Measurements from ENCODE around the gene CHD2. TPM values are rescaled to one million over a fixed set of nuclear protein-coding genes. Genes with fewer than 3 reads are reported as not detected.

The CHD2 gene
- total and polyA plus RNA-seq, 10 of the 15 experiments (the other 5 are each of a cell fraction or from before 2014, with no cell fraction given) = 38.1 to 94.7 (median 63.3) TPM

DNA sequence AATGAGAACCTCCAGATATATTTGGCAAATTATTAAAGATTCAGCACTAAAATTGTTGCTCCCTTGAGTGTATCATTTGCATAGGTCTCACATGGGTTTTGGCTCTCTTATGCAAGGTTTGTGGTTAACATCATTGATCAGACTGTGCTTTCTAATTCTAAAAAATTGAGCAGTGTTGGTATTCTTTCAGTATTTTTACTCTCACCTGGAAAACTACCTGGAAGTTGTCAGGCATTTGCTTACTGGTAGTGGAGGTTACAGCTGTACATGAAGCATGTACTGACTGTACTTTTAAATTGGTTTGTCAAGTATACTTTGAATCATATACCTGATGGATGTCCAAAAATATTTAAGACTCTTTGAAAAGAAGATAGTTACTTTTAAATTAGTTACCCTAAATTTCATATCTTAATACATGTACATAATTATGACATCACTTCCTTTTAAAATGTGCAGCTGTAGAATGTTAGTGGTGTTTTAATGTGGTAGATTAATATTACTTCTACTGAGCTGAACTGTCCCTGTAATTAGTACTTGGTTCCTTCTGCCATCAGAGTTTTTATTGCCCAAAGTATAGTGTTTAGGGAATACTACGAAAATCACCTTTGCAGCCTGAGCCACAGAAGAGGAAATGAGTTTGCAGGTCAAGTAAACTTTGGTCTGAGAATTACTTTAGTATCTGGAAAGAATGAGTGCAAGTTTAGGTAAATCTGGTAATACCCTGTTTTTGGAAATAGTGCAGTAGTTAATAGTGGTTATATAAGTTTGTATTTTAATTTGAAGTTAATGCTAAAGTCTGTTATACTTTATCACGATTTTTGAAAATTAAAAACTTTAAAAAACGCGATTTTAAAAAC, 2.8 kb downstream of the CHD2 start (continued):
- TF ChIP-seq, protein P1, sequence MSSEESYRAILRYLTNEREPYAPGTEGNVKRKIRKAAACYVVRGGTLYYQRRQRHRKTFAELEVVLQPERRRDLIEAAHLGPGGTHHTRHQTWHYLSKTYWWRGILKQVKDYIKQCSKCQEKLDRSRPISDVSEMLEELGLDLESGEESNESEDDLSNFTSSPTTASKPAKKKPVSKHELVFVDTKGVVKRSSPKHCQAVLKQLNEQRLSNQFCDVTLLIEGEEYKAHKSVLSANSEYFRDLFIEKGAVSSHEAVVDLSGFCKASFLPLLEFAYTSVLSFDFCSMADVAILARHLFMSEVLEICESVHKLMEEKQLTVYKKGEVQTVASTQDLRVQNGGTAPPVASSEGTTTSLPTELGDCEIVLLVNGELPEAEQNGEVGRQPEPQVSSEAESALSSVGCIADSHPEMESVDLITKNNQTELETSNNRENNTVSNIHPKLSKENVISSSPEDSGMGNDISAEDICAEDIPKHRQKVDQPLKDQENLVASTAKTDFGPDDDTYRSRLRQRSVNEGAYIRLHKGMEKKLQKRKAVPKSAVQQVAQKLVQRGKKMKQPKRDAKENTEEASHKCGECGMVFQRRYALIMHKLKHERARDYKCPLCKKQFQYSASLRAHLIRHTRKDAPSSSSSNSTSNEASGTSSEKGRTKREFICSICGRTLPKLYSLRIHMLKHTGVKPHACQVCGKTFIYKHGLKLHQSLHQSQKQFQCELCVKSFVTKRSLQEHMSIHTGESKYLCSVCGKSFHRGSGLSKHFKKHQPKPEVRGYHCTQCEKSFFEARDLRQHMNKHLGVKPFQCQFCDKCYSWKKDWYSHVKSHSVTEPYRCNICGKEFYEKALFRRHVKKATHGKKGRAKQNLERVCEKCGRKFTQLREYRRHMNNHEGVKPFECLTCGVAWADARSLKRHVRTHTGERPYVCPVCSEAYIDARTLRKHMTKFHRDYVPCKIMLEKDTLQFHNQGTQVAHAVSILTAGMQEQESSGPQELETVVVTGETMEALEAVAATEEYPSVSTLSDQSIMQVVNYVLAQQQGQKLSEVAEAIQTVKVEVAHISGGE (CRISPR knock-in tag; IDR thresholded peaks at IDR 0.05) = no peak
- TF ChIP-seq EZH2 (IDR thresholded peaks at IDR 0.05; ENCODE audit: borderline replicate concordance, control insufficient read depth, low read depth, low read length) (no peak), SREBF2 (IDR thresholded peaks at IDR 0.05; ENCODE audit: low read length) (no peak), ATF7 (IDR thresholded peaks at IDR 0.05; ENCODE audit: low read depth) (peak; percentile 91), ZNF24 (IDR thresholded peaks at IDR 0.05) (no peak), IRF4 (IDR thresholded peaks at IDR 0.05; ENCODE audit: low read depth, low read length) (no peak), ZNF622 (IDR thresholded peaks at IDR 0.05) (no peak), JUNB (IDR thresholded peaks at IDR 0.05) (no peak), TCF7 (IDR thresholded peaks at IDR 0.05; ENCODE audit: borderline replicate concordance) (no peak), SUZ12 (IDR thresholded peaks at IDR 0.05; ENCODE audit: unreplicated experiment) (no peak), WRNIP1 (IDR thresholded peaks at IDR 0.05; ENCODE audit: borderline replicate concordance, low read depth, low read length) (no peak), NFIC (IDR thresholded peaks at IDR 0.05; ENCODE audit: low read depth, low read length) (0 out of 2 replicates have a peak, but pooled peaks have one; percentile 11), ZNF207 (IDR thresholded peaks at IDR 0.05; ENCODE audit: borderline replicate concordance) (no peak)
- TF ChIP-seq, protein P2, sequence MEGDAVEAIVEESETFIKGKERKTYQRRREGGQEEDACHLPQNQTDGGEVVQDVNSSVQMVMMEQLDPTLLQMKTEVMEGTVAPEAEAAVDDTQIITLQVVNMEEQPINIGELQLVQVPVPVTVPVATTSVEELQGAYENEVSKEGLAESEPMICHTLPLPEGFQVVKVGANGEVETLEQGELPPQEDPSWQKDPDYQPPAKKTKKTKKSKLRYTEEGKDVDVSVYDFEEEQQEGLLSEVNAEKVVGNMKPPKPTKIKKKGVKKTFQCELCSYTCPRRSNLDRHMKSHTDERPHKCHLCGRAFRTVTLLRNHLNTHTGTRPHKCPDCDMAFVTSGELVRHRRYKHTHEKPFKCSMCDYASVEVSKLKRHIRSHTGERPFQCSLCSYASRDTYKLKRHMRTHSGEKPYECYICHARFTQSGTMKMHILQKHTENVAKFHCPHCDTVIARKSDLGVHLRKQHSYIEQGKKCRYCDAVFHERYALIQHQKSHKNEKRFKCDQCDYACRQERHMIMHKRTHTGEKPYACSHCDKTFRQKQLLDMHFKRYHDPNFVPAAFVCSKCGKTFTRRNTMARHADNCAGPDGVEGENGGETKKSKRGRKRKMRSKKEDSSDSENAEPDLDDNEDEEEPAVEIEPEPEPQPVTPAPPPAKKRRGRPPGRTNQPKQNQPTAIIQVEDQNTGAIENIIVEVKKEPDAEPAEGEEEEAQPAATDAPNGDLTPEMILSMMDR (IDR thresholded peaks at IDR 0.05 in 2 of 3, conservative IDR thresholded peaks at IDR 0.05 in 1 of 3; ENCODE audit: control insufficient read depth in 2 of 3, extremely low read depth in 1 of 3, insufficient read depth in 1 of 3, low read depth in 3 of 3, low read length in 3 of 3) = no peak
- TF ChIP-seq, protein P3, sequence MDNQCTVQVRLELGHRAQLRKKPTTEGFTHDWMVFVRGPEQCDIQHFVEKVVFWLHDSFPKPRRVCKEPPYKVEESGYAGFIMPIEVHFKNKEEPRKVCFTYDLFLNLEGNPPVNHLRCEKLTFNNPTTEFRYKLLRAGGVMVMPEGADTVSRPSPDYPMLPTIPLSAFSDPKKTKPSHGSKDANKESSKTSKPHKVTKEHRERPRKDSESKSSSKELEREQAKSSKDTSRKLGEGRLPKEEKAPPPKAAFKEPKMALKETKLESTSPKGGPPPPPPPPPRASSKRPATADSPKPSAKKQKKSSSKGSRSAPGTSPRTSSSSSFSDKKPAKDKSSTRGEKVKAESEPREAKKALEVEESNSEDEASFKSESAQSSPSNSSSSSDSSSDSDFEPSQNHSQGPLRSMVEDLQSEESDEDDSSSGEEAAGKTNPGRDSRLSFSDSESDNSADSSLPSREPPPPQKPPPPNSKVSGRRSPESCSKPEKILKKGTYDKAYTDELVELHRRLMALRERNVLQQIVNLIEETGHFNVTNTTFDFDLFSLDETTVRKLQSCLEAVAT (IDR thresholded peaks at IDR 0.05) = peak; percentile 18; the same call in 1 of the 2 replicates
- TF ChIP-seq, protein P4, sequence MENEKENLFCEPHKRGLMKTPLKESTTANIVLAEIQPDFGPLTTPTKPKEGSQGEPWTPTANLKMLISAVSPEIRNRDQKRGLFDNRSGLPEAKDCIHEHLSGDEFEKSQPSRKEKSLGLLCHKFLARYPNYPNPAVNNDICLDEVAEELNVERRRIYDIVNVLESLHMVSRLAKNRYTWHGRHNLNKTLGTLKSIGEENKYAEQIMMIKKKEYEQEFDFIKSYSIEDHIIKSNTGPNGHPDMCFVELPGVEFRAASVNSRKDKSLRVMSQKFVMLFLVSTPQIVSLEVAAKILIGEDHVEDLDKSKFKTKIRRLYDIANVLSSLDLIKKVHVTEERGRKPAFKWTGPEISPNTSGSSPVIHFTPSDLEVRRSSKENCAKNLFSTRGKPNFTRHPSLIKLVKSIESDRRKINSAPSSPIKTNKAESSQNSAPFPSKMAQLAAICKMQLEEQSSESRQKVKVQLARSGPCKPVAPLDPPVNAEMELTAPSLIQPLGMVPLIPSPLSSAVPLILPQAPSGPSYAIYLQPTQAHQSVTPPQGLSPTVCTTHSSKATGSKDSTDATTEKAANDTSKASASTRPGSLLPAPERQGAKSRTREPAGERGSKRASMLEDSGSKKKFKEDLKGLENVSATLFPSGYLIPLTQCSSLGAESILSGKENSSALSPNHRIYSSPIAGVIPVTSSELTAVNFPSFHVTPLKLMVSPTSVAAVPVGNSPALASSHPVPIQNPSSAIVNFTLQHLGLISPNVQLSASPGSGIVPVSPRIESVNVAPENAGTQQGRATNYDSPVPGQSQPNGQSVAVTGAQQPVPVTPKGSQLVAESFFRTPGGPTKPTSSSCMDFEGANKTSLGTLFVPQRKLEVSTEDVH (IDR thresholded peaks at IDR 0.05; ENCODE audit: low read depth, partially characterized antibody) = no peak

All from GM12878 (cell line).